T-cell (primary cell): ENCODE results near the gene LTC4S. TPM values are rescaled to one million over a fixed set of nuclear protein-coding genes. Genes with fewer than 3 reads are reported as not detected.

Experiments
- ATAC-seq, 4 experiments: fragments of 200-7000 bp in 3 of 4; fragments of 150-1000 bp in 1 of 4; cut with Tn5 transposase; replicated peaks in 1 of 4; 1 replicate in 3 of 4; 2 replicates in 1 of 4; pipeline ENCODE4 v1.10.0; 2021; ENCODE audit warnings: moderate library complexity in 3 of 4, mild to moderate bottlenecking in 2 of 4, moderate number of reproducible peaks in 1 of 4
- CTCF ChIA-PET, 2 donors: fragments of 300-600 bp; sonication (Branson Sonifier 250); formaldehyde crosslinking; loops; one replicate each; lab custom pipeline; 2022; ENCODE audit warnings: antibody characterized with exemption in 2 of 2; lab: Charles Lee
- POLR2A ChIA-PET, 2 donors: fragments of 300-600 bp; sonication (Branson Sonifier 250); formaldehyde crosslinking; loops; one replicate each; lab custom pipeline; 2022; ENCODE audit warnings: antibody characterized with exemption in 2 of 2; lab: Charles Lee
- DNase-seq, 35 experiments: peaks; one replicate each; pipeline versions ENCODE4 v3.0.0 to v3.0.0-alpha.2; 2013 to 2023
- H3K27ac ChIP-seq: one replicate; pipeline ENCODE4 v1.5.1; 2013; ENCODE audit warnings: low read length
- H3K27me3 ChIP-seq, 2 experiments: replicated peaks in 1 of 2; 1 replicate in 1 of 2; 2 replicates in 1 of 2; pipeline versions ENCODE4 v1.6.1 to v1.7.0; 2013; ENCODE audit warnings: low read length in 1 of 2, mixed read lengths in 1 of 2; ENCODE audit not compliant: control insufficient read depth in 2 of 2, insufficient read depth in 2 of 2; ENCODE audit errors: extremely low read depth in 1 of 2
- H3K36me3 ChIP-seq, 2 donors: 1 replicate in 1 of 2; 2 replicates in 1 of 2; pipeline versions ENCODE4 v1.6.1 to v1.7.0; 2013; ENCODE audit warnings: low read length in 1 of 2; ENCODE audit not compliant: control insufficient read depth in 2 of 2, insufficient read depth in 1 of 2; ENCODE audit errors: extremely low read depth in 1 of 2
- H3K4me1 ChIP-seq, 2 experiments: 1 replicate in 1 of 2; 2 replicates in 1 of 2; pipeline versions ENCODE4 v1.6.1 to v1.7.0; 2013; ENCODE audit warnings: low read length in 2 of 2, mixed read lengths in 1 of 2; ENCODE audit not compliant: insufficient read depth in 2 of 2, control insufficient read depth in 1 of 2; ENCODE audit errors: extremely low read depth in 1 of 2
- H3K4me3 ChIP-seq, 2 donors: 1 replicate in 1 of 2; 2 replicates in 1 of 2; pipeline versions ENCODE4 v1.5.1 to v1.7.0; 2013; ENCODE audit warnings: mild to moderate bottlenecking in 2 of 2, low read length in 1 of 2, moderate library complexity in 1 of 2; ENCODE audit not compliant: control insufficient read depth in 1 of 2; ENCODE audit errors: extremely low read depth in 1 of 2
- H3K9me3 ChIP-seq: 2 replicates; pipeline ENCODE4 v1.7.0; 2013
- H3K27ac Mint-ChIP-seq, 2 donors: one replicate each; pipeline ENCODE4 v1.8.0; 2020 to 2021; ENCODE audit warnings: mild to moderate bottlenecking in 2 of 2, mixed read lengths in 2 of 2
- H3K27me3 Mint-ChIP-seq, 2 donors: one replicate each; pipeline ENCODE4 v1.8.0; 2021 to 2022; ENCODE audit warnings: mixed read lengths in 2 of 2
- H3K36me3 Mint-ChIP-seq: one replicate; pipeline ENCODE4 v1.8.0; 2021; ENCODE audit warnings: mixed read lengths
- H3K4me1 Mint-ChIP-seq, 3 donors: one replicate each; pipeline ENCODE4 v1.8.0; 2020 to 2022; ENCODE audit warnings: mixed read lengths in 3 of 3, mild to moderate bottlenecking in 1 of 3
- H3K4me3 Mint-ChIP-seq, 3 donors: one replicate each; pipeline ENCODE4 v1.8.0; 2020 to 2022; ENCODE audit warnings: mild to moderate bottlenecking in 3 of 3, mixed read lengths in 3 of 3, moderate library complexity in 3 of 3
- H3K9me3 Mint-ChIP-seq, 3 donors: one replicate each; pipeline ENCODE4 v1.8.0; 2020 to 2022; ENCODE audit warnings: mixed read lengths in 3 of 3
- WGBS: methylation state at CpG from one replicate; pipeline ENCODE4 v1.1.5; 2013; ENCODE audit warnings: missing lambda C conversion rate; ENCODE audit not compliant: insufficient coverage; 5-methylcytosine and 5-hydroxymethylcytosine counted together
- total RNA-seq, 35 experiments: library from RNA in 6 of 35; stranded (reverse) in 6 of 35; fragments of 120-200 nt in 1 of 35; gene quantifications; one replicate each; pipeline versions ENCODE4 v1.2.1 to v1.2.4 and lab custom pipeline; 2013 to 2026

The LTC4S gene
- total RNA-seq, 5 donors from 2014 or later (not counting 1 experiment from before 2014, with no cell fraction given) = 3.6 to 12.6 (median 8.1) TPM

DNA sequence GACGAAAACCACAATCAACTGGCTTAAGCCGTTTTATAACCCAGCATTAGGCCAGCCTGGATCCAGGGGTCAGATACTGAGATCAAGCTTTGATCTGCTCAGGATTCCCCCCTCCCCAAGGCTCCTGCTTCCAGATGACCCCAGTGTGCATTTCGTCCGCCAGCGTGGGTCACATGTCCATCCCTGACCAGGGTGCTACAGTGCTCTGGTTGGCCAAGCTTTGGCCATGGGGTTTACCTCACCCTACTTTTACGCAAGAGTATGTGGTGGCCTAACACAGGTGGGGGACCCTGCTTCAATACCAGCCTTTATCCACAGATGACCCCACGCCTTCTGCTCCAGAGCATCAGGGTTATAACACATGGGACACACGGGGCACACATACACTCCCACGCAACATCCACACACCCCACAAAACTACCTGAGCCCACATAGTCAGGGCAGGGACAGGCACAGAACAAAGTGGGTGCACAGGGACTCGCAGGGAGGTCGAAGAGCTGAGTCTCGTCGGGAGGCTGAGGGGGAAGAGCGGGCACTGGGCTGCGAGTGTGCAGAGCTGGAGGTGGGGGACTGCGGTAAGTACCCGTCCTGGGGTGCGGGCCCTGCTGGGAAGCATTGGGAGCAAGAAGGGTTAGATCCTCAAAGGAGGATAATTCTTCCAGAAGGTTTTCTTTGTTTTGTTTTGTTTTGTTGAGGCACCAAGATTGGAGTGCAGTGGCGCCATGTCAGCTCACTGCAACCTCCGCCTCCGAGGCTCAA, 21.9 kb downstream of the LTC4S start:
- DNase-seq (no peak), ATAC-seq (no peak)
- peaks cover 20 to 29% (median 24%) of the 10 kb centered on the region in 3 donors for H3K4me1 Mint-ChIP-seq
- Histone ChIP-seq H3K4me3 (no peak overlapping the region), H3K36me3 (peaks cover 0 to 10% of the 10 kb centered on the region in 2 donors), H3K9me3 (no peaks in the 10 kb centered on the region), H3K4me1 (peaks cover 3 to 40% of the 10 kb centered on the region in 2 experiments), H3K27me3 (peaks cover 0 to 21% of the 10 kb centered on the region in 2 experiments), H3K27ac (no peak overlapping the region)
- 93% methylated on average over 18 of the region's 21 CpGs for WGBS
- POLR2A ChIA-PET = no interaction called here
- CTCF ChIA-PET = no interaction called here
- peak overlapping the region in 1 of 2 donors; percentile 25 for H3K27ac Mint-ChIP-seq
- no peaks in the 10 kb centered on the region for H3K9me3 Mint-ChIP-seq
- no peaks in the 10 kb centered on the region for H3K27me3 Mint-ChIP-seq
- H3K4me3 Mint-ChIP-seq = peak overlapping the region in 1 of 3 donors; percentile 56
- H3K36me3 Mint-ChIP-seq = peaks cover 9% of the 10 kb centered on the region

DNA sequence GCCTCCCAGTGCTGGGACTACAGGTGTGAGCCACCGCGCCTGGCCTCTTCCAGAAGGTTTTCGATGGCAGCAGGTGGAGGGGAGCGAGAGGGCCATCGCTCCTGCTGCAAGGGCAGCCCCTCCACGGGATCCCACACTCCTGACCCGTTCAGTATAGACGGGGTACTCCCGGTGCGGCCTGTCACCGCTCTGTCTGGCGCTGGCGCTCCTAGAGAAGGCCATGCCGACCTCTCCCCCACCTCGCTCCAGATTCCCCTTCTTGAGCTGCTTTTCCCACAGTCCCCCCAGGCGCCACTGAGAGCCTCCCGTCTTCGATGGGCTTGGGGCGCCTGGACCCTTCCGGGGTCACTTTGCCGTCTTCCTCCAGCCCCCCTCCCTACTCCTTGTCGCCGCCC, 22.6 kb downstream of the LTC4S start:
- H3K4me1 Mint-ChIP-seq = peaks cover 21 to 30% (median 24%) of the 10 kb centered on the region in 3 donors
- H3K36me3 Mint-ChIP-seq = peaks cover 9% of the 10 kb centered on the region
- WGBS = 89% methylated on average over 17 of the region's 23 CpGs
- Histone ChIP-seq H3K9me3 (no peaks in the 10 kb centered on the region), H3K4me1 (peaks cover 3 to 40% of the 10 kb centered on the region in 2 experiments), H3K27me3 (peaks cover 0 to 21% of the 10 kb centered on the region in 2 experiments), H3K4me3 (no peak overlapping the region), H3K36me3 (peaks cover 0 to 10% of the 10 kb centered on the region in 2 donors), H3K27ac (no peak overlapping the region)
- no peaks in the 10 kb centered on the region for H3K27me3 Mint-ChIP-seq
- ATAC-seq = no peak
- POLR2A ChIA-PET = no interaction called here
- H3K27ac Mint-ChIP-seq = no peak overlapping the region
- H3K4me3 Mint-ChIP-seq = peak overlapping the region in 1 of 3 donors; percentile 21
- DNase-seq = no peak
- CTCF ChIA-PET = no interaction called here
- H3K9me3 Mint-ChIP-seq = no peaks in the 10 kb centered on the region

DNA sequence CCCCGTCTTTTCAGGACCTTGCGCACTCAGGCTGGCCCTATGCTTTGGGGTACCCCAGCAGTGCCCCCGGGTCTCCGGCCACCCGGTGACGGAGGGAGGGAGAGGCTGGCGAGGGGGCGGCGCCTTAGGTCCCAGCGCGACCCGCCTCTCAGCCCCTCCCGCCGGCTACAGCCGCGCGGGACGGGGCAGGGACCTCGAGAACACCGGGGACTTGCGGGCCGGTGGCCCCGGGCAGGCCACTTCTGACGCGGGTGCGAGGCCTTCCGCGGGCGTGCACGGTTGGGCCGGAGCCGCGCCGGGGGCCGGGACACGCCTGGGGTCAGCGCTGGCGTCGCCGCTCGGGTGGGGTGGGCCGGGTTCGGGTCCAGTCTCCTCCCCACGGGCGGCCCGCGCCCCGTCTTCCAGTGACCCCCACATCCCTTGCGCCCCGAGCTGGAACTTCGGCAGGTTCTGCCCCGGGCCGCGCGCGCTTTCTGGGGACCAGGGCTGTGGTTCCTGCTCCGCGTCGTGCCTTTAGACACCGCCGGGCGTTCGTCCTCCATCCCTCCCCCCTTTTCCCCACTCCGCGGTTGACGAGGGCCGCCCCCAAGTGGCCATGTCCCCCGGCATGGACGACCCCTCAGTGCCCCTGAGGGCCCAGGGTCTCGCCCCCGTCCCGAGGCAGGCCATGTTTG, 23.1 kb downstream of the LTC4S start:
- ATAC-seq (no peak), DNase-seq (no peak)
- no peak overlapping the region for H3K27ac Mint-ChIP-seq
- H3K4me3 Mint-ChIP-seq = peak overlapping the region in 2 of 3 donors; percentile 76 to 94
- no peaks in the 10 kb centered on the region for H3K9me3 Mint-ChIP-seq
- no peak overlapping the region for H3K27ac ChIP-seq
- peak overlapping the region in 1 of 2 donors; percentile 25 for H3K4me3 ChIP-seq
- CTCF ChIA-PET = no interaction called here
- peaks cover 3 to 45% of the 10 kb centered on the region in 2 experiments for H3K4me1 ChIP-seq
- H3K27me3 ChIP-seq = peaks cover 0 to 21% of the 10 kb centered on the region in 2 experiments
- H3K36me3 Mint-ChIP-seq = peaks cover 9% of the 10 kb centered on the region
- no peaks in the 10 kb centered on the region for H3K9me3 ChIP-seq
- H3K36me3 ChIP-seq = peaks cover 0 to 10% of the 10 kb centered on the region in 2 donors
- 6% methylated on average over 55 of the region's 72 CpGs for WGBS
- H3K27me3 Mint-ChIP-seq = no peaks in the 10 kb centered on the region
- POLR2A ChIA-PET = no interaction called here
- H3K4me1 Mint-ChIP-seq = peaks cover 26 to 35% (median 26%) of the 10 kb centered on the region in 3 donors

DNA sequence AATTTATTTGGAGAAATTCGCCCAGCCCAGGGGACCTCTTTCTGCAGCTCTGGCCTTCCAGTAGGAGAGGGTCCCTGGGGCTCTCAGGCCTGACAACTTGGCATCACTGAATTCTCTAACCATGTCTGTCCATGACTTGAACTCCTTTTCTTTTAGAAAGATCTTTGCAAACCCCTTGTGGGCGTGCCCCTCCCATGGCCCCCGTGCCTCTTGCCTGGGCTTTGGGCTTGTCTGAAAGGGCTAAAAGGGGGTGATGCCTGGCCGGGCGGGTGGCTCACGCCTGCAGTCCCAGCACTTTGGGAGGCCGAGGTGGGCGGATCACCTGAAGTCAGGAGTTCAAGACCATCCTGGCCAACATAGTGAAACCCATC, 23.7 kb downstream of the LTC4S start:
- Histone ChIP-seq H3K4me1 (peaks cover 5 to 49% of the 10 kb centered on the region in 2 experiments), H3K36me3 (peaks cover 0 to 10% of the 10 kb centered on the region in 2 donors), H3K9me3 (no peaks in the 10 kb centered on the region), H3K27ac (no peak overlapping the region), H3K27me3 (peaks cover 0 to 21% of the 10 kb centered on the region in 2 experiments), H3K4me3 (peak overlapping the region in 1 of 2 donors; percentile 25)
- peaks cover 31 to 40% (median 31%) of the 10 kb centered on the region in 3 donors for H3K4me1 Mint-ChIP-seq
- peaks cover 9% of the 10 kb centered on the region for H3K36me3 Mint-ChIP-seq
- no peaks in the 10 kb centered on the region for H3K9me3 Mint-ChIP-seq
- WGBS = 86% methylated on average over 5 of the region's 8 CpGs
- DNase-seq (no peak), ATAC-seq (no peak)
- H3K4me3 Mint-ChIP-seq = peak overlapping the region; percentile 13 to 94 (median 76)
- POLR2A ChIA-PET = no interaction called here
- no peak overlapping the region for H3K27ac Mint-ChIP-seq
- CTCF ChIA-PET = no interaction called here
- H3K27me3 Mint-ChIP-seq = no peaks in the 10 kb centered on the region

DNA sequence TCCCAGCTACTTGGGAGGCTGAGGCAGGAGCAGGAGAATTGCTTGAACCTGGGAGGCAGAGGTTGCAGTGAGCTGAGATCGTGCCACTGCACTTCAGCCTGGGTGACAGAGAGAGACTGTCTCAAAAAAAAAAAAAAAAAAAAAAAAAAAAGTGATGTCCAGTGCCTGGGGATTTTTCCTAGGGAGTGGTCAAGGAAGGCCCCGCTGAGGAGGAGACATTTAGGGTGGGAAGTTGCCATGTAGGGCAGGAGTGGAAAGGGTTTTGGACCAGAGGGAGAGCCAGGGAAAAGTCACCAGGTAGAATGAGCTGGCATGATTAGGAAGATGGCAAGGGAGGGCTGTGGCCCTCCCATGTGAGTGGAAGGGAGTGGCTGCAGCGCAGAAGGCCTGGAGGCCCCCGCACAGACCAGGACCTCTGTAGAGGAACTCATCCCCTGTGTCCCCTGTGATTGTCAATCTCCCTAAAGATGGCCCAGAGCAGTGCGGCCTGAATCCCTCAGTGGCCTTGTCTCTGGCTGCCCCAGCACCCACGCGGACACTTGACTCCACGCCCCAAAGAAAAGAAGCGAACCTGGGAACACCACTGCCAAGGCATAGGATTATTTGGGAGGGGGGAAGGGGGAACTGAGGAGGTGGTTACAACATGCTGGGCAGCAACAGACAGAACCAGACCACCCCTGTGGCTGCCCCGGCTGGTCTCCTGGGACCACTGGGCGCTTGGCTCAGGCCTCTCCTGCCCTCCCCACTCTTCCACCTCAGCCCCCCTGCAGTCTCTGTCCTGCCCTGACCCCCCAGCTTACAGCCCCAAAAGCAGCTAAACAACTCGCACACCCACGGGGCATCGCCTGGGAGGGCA, 24.3 kb downstream of the LTC4S start:
- WGBS = 100% methylated on average over 4 of the region's 14 CpGs
- H3K36me3 Mint-ChIP-seq = peaks cover 8% of the 10 kb centered on the region
- H3K9me3 Mint-ChIP-seq = no peaks in the 10 kb centered on the region
- peak overlapping the region; percentile 85 to 86 for H3K27ac Mint-ChIP-seq
- ChIA-PET CTCF (no interaction called here), POLR2A (interaction anchor here in 1 of 2 donors (0.7 kb wide), 1 partner anchor 1668 kb away, joined by 3 read pairs; no protein-coding TSS in a partner anchor)
- H3K4me3 Mint-ChIP-seq = peak overlapping the region; percentile 76 to 94 (median 78)
- ATAC-seq = no peak
- Histone ChIP-seq H3K4me1 (peaks cover 7 to 56% of the 10 kb centered on the region in 2 experiments), H3K4me3 (peak overlapping the region; percentile 46 to 64), H3K9me3 (no peaks in the 10 kb centered on the region), H3K27ac (peak overlapping the region; percentile 79), H3K27me3 (peaks cover 0 to 21% of the 10 kb centered on the region in 2 experiments), H3K36me3 (peaks cover 0 to 14% of the 10 kb centered on the region in 2 donors)
- no peak for DNase-seq
- H3K27me3 Mint-ChIP-seq = no peaks in the 10 kb centered on the region
- peaks cover 37 to 47% (median 38%) of the 10 kb centered on the region in 3 donors for H3K4me1 Mint-ChIP-seq
